NCI-H2107 (cell line): ENCODE measurements around the gene PCSK5.

Experiments used
- DNase-seq: peaks from one replicate; lab custom pipeline; 2025; lab: John Stamatoyannopoulos, UW

Gene PCSK5

GRCh38 chr9:76191493-76191892, 301.0 kb downstream of the PCSK5 start:
- no peak for DNase-seq

- no peak for DNase-seq
These were observed 301.5 kb downstream of the PCSK5 start for GRCh38 chr9:76192013-76192412.

GRCh38 chr9:76194896-76195295, 304.4 kb downstream of the PCSK5 start:
- no peak for DNase-seq

GRCh38 chr9:76198336-76198735, 307.9 kb downstream of the PCSK5 start:
- no peak for DNase-seq

GRCh38 chr9:76200315-76200714, 309.8 kb downstream of the PCSK5 start:
- no peak for DNase-seq

GRCh38 chr9:76200745-76201144, 310.3 kb downstream of the PCSK5 start:
- no peak for DNase-seq

GRCh38 chr9:76203373-76203772, 312.9 kb downstream of the PCSK5 start:
- no peak for DNase-seq

- DNase-seq, result no peak
These were observed 316.3 kb downstream of the PCSK5 start for GRCh38 chr9:76206821-76207220.

GRCh38 chr9:76213751-76214150, 323.3 kb downstream of the PCSK5 start:
- DNase-seq, result no peak

- no peak for DNase-seq
These were observed 324.6 kb downstream of the PCSK5 start for GRCh38 chr9:76215066-76215465.

GRCh38 chr9:76216161-76216649, 325.7 kb downstream of the PCSK5 start:
- DNase-seq, result no peak

GRCh38 chr9:76218117-76218885, 327.8 kb downstream of the PCSK5 start:
- no peak for DNase-seq

- DNase-seq, result no peak
These were observed 328.5 kb downstream of the PCSK5 start for GRCh38 chr9:76218886-76219445.

- no peak for DNase-seq
These were observed 329.2 kb downstream of the PCSK5 start for GRCh38 chr9:76219560-76220151.

GRCh38 chr9:76221423-76221822, 330.9 kb downstream of the PCSK5 start:
- DNase-seq, result no peak

GRCh38 chr9:76223749-76224340, 333.4 kb downstream of the PCSK5 start:
- no peak for DNase-seq

GRCh38 chr9:76227156-76227555, 336.7 kb downstream of the PCSK5 start:
- no peak for DNase-seq

GRCh38 chr9:76231001-76231400, 340.5 kb downstream of the PCSK5 start:
- no peak for DNase-seq

- no peak for DNase-seq
These were observed 342.5 kb downstream of the PCSK5 start for GRCh38 chr9:76232861-76233489.

GRCh38 chr9:76240578-76240977, 350.1 kb downstream of the PCSK5 start:
- no peak for DNase-seq

GRCh38 chr9:76245518-76245917, 355.0 kb downstream of the PCSK5 start:
- no peak for DNase-seq

- DNase-seq, result no peak
These were observed 356.2 kb downstream of the PCSK5 start for GRCh38 chr9:76246680-76247079.
